GM12878 (cell line): ENCODE measurements around the gene GH2. TPM values are rescaled to one million over a fixed set of nuclear protein-coding genes. Genes with fewer than 3 reads are reported as not detected.

Experiments
- EED ChIP-seq: sonication (generic); IDR thresholded peaks from 2 replicates; pipeline ENCODE4 v1.6.1; 2016; ENCODE audit warnings: antibody characterized with exemption, low read depth
- EGR1 ChIP-seq, 2 experiments: IDR thresholded peaks; 1 replicate in 1 of 2; 2 replicates in 1 of 2; pipeline ENCODE4 v1.6.1; 2011 to 2012; ENCODE audit warnings: low read depth in 2 of 2, low read length in 2 of 2, borderline replicate concordance in 1 of 2, mild to moderate bottlenecking in 1 of 2, moderate library complexity in 1 of 2
- NFIC ChIP-seq: IDR thresholded peaks from 2 replicates; pipeline ENCODE4 v1.6.1; 2012; ENCODE audit warnings: low read depth, mild to moderate bottlenecking, inconsistent platforms, low read length, moderate library complexity
- SIN3A ChIP-seq: IDR thresholded peaks from 2 replicates; pipeline ENCODE4 v1.6.1; 2012; ENCODE audit warnings: low read depth, low read length, improper control_type of control experiment
- polyA plus RNA-seq, 11 experiments: library from polyadenylated mRNA; depleted of rRNA in 4 of 11; unstranded in 6 of 11; stranded (reverse) in 5 of 11; fragments of >200 nt; fragmentation: Nextera tagmentation in 4 of 11; fragmentation: Illumina TruSeq in 1 of 11; extraction: Ambion mirVana in 4 of 11; extraction: Trizol in 1 of 11; gene quantifications; 1 replicate in 1 of 11; 2 replicates in 10 of 11; pipeline versions ENCODE4 v1.2.1 to v1.2.3, GENCODE V29; 2011 to 2016; ENCODE audit warnings: inconsistent platforms in 2 of 11, missing spikeins in 2 of 11, low read depth in 1 of 11
- total RNA-seq, 4 experiments: library from RNA; depleted of rRNA in 3 of 4; stranded (reverse); fragments of >200 nt in 3 of 4; fragmentation: Illumina TruSeq in 1 of 4; extraction: Trizol in 1 of 4; gene quantifications; 2 replicates each; pipeline versions ENCODE4 v1.2.1 to v1.2.3, GENCODE V29; 2013 to 2021
- TF ChIP-seq, protein P1 (sequence below): fragments of 450-650 bp; IDR thresholded peaks from 2 replicates; pipeline ENCODE4 v1.6.1; 2016; ENCODE audit warnings: mild to moderate bottlenecking
- TF ChIP-seq, protein P2 (sequence below): IDR thresholded peaks from 2 replicates; pipeline ENCODE4 v1.6.1; 2012; ENCODE audit warnings: low read depth, low read length, improper control_type of control experiment
- TF ChIP-seq, protein P3 (sequence below): IDR thresholded peaks from 2 replicates; pipeline ENCODE4 v1.6.1; 2011; ENCODE audit warnings: low read depth, low read length, improper control_type of control experiment, borderline replicate concordance

Gene GH2
- total and polyA plus RNA-seq, 10 of the 15 experiments (the other 5 are each of a cell fraction or from before 2014, with no cell fraction given) = not detected

DNA sequence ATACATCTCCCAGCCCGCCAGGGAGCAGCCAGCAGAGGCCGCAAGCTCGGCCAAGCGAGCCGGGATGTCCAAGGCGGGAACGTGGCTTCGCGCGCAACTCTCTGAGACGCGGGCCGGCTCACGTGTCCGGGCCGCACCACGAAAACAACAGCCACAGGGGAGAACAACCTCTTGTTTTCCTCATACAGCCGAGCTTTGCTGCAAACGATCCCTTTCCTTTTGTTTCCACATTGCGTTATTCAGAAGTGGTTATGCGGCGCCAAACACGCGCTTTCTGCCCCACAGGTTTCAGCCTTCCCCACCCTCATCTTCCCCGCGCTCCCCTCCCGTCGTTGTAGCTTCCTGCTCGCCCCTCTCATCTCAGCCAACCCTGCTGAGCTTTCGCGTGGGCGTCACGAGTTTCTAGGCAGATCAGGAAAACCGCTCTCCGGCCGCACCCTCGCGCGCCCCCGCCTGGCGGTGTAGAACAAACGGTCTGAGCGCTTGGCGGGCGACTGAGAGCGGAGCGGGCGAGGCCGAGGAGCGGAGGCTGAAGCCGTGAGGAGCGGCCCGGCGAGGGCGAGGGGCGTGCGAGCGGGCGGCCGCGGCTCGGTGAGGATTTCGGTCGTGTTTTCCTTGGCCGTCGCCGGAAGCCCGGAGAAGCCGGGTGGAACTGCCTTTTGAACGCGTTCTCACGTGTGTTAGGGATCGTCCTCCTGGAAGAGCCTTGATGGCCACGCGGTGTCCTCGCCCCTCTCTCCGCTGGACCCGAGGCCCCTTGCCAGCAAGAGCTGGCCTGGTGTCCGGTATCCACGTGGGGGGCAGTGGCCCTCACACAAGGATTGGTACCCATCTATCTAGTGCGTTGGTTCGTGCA lies 32.7 kb downstream of the GH2 start (continued):
- TF ChIP-seq, protein P1, sequence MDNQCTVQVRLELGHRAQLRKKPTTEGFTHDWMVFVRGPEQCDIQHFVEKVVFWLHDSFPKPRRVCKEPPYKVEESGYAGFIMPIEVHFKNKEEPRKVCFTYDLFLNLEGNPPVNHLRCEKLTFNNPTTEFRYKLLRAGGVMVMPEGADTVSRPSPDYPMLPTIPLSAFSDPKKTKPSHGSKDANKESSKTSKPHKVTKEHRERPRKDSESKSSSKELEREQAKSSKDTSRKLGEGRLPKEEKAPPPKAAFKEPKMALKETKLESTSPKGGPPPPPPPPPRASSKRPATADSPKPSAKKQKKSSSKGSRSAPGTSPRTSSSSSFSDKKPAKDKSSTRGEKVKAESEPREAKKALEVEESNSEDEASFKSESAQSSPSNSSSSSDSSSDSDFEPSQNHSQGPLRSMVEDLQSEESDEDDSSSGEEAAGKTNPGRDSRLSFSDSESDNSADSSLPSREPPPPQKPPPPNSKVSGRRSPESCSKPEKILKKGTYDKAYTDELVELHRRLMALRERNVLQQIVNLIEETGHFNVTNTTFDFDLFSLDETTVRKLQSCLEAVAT = peak; percentile 88
- TF ChIP-seq, protein P2, sequence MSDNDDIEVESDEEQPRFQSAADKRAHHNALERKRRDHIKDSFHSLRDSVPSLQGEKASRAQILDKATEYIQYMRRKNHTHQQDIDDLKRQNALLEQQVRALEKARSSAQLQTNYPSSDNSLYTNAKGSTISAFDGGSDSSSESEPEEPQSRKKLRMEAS = peak; percentile 97
- TF ChIP-seq EGR1 (IDR thresholded peaks at IDR 0.05; ENCODE audit: borderline replicate concordance in 1 of 2, low read depth in 2 of 2, low read length in 2 of 2) (peak in 1 of 2 experiments; percentile 50; a peak in 1 of 3 replicates), SIN3A (no peak), NFIC (no peak), EED (no peak)
- TF ChIP-seq, protein P3, sequence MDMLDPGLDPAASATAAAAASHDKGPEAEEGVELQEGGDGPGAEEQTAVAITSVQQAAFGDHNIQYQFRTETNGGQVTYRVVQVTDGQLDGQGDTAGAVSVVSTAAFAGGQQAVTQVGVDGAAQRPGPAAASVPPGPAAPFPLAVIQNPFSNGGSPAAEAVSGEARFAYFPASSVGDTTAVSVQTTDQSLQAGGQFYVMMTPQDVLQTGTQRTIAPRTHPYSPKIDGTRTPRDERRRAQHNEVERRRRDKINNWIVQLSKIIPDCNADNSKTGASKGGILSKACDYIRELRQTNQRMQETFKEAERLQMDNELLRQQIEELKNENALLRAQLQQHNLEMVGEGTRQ = peak; percentile 74
